Germinal center (tissue), 1 donor: ENCODE results near the gene HS6ST2.
"Not testable (repeated sequence)": the region's sequence is repeated elsewhere in the genome, so short reads cannot be mapped to it uniquely, and the experiment has no call there.

Experiments used
- DNase-seq: peaks from one replicate; pipeline ENCODE4 v3.0.0; 2012; ENCODE audit warnings: mixed read lengths, low spot score

Gene HS6ST2

GRCh38 chrX:132958091-132958703 lies at the start of gene HS6ST2:
HS6ST2 (minus strand) TSS chrX:132958629.
- no peak for DNase-seq

- no peak for DNase-seq
These were observed 49.0 kb upstream of the HS6ST2 start for GRCh38 chrX:133007458-133007857.

GRCh38 chrX:133005616-133006015 lies 47.2 kb upstream of the HS6ST2 start:
- no peak for DNase-seq

GRCh38 chrX:133005042-133005441 lies 46.6 kb upstream of the HS6ST2 start:
- peak; percentile 3 for DNase-seq

- DNase-seq = no peak
These were observed 40.8 kb upstream of the HS6ST2 start for GRCh38 chrX:132999209-132999608.

GRCh38 chrX:132990835-132991234 lies 32.4 kb upstream of the HS6ST2 start:
- DNase-seq = no peak

GRCh38 chrX:132986556-132986955 lies 28.1 kb upstream of the HS6ST2 start:
- no peak for DNase-seq

GRCh38 chrX:132984058-132984650 lies 25.7 kb upstream of the HS6ST2 start:
- DNase-seq = no peak

GRCh38 chrX:132983496-132983895 lies 25.1 kb upstream of the HS6ST2 start:
- DNase-seq = no peak

- not testable (repeated sequence) for DNase-seq
These were observed 21.6 kb upstream of the HS6ST2 start for GRCh38 chrX:132980035-132980434.

GRCh38 chrX:132968296-132968949 lies 10.0 kb upstream of the HS6ST2 start:
- no peak for DNase-seq

GRCh38 chrX:132967049-132967448 lies 8.6 kb upstream of the HS6ST2 start:
- DNase-seq = no peak

- no peak for DNase-seq
These were observed 7.0 kb upstream of the HS6ST2 start for GRCh38 chrX:132965461-132965860.

GRCh38 chrX:132961511-132961910 lies 3.1 kb upstream of the HS6ST2 start:
- DNase-seq = no peak

GRCh38 chrX:132957211-132958090 lies 978 bp downstream of the HS6ST2 start:
- DNase-seq = no peak

GRCh38 chrX:132956421-132957210 lies 1.8 kb downstream of the HS6ST2 start:
- no peak for DNase-seq

GRCh38 chrX:132955690-132956089 lies 2.7 kb downstream of the HS6ST2 start:
- DNase-seq = no peak

GRCh38 chrX:132954323-132954722 lies 4.1 kb downstream of the HS6ST2 start:
- DNase-seq = no peak

GRCh38 chrX:132953354-132953753 lies 5.1 kb downstream of the HS6ST2 start:
- DNase-seq = no peak

- no peak for DNase-seq
These were observed 9.7 kb downstream of the HS6ST2 start for GRCh38 chrX:132948648-132949260.

- not testable (repeated sequence) for DNase-seq
These were observed 13.3 kb downstream of the HS6ST2 start for GRCh38 chrX:132945055-132945599.
